ENCODE results near the gene RAB33B.
"Not testable (repeated sequence)": the region's sequence is repeated elsewhere in the genome, so short reads cannot be mapped to it uniquely, and the experiment has no call there.

DNA sequence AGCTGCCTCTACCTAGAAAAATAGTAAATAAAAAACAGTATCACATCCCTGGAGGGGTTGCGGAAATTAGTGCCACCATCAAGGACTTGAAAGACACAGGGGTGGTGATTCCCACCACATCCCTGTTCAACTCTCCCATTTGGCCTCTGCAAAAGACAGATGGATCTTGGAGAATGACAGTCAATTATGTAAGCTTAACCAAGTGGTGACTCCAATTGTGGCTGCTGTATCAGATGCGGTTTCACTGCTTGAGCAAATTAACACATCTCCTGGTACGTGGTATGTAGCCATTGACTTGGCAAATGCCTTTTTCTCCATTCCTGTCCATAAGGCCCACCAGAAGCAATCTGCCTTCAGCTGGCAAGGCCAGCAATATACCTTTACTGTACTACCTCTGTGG lies 9.0 kb upstream of the RAB33B start:
- TF ChIP-seq, protein P1, sequence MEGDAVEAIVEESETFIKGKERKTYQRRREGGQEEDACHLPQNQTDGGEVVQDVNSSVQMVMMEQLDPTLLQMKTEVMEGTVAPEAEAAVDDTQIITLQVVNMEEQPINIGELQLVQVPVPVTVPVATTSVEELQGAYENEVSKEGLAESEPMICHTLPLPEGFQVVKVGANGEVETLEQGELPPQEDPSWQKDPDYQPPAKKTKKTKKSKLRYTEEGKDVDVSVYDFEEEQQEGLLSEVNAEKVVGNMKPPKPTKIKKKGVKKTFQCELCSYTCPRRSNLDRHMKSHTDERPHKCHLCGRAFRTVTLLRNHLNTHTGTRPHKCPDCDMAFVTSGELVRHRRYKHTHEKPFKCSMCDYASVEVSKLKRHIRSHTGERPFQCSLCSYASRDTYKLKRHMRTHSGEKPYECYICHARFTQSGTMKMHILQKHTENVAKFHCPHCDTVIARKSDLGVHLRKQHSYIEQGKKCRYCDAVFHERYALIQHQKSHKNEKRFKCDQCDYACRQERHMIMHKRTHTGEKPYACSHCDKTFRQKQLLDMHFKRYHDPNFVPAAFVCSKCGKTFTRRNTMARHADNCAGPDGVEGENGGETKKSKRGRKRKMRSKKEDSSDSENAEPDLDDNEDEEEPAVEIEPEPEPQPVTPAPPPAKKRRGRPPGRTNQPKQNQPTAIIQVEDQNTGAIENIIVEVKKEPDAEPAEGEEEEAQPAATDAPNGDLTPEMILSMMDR (IDR thresholded peaks at IDR 0.05), result not testable (repeated sequence)
- not testable (repeated sequence) for TF ChIP-seq POLR2AphosphoS5 (IDR thresholded peaks at IDR 0.05; ENCODE audit: low read depth, low read length); REST (IDR thresholded peaks at IDR 0.05; ENCODE audit: insufficient read depth in 1 of 2, low read depth in 2 of 2, low read length in 1 of 2); SIN3A (IDR thresholded peaks at IDR 0.05; ENCODE audit: borderline replicate concordance, insufficient read depth, low read depth, low read length); TCF7L2 (IDR thresholded peaks at IDR 0.05; ENCODE audit: low read depth, low read length)

Data from Panc1 (cell line).